ENCODE measurements around the gene HORMAD2. TPM values are rescaled to one million over a fixed set of nuclear protein-coding genes. Genes with fewer than 3 reads are reported as not detected.

The HORMAD2 gene
- total and polyA plus RNA-seq, 2 donors (not counting 1 experiment from before 2014, with no cell fraction given) = not detected

DNA sequence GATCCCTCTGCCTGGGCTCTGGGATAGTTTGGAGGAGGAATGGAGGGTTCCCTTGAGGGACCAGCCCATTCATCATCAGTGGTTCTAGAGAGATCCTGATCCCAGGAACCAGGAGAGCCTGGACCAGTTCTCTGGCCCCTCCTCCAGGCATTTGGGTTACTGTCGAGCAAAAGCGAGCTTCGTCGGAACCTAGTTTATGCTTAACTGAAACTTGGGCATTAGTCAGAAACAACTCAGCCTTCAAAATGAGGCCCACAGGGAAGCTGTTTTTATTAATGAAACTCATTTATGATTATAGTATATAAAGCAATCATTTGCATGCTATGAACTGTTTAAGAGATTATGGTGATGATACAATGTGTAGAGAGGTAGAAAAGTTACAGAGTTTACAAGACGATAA lies 104.9 kb downstream of the HORMAD2 start:
- no peak overlapping the region for H3K27ac Mint-ChIP-seq
- Histone ChIP-seq H3K9ac (ENCODE audit: low read length) (no peak overlapping the region), H3K27ac (ENCODE audit: low read length in 2 of 2) (no peak overlapping the region), H2AFZ (ENCODE audit: insufficient read depth, low read depth, low read length, poor library complexity, severe bottlenecking) (no peak overlapping the region), H3K4me1 (ENCODE audit: control insufficient read depth in 2 of 2, insufficient read depth in 2 of 2, low read length in 2 of 2) (no peaks in the 10 kb centered on the region), H3K79me2 (ENCODE audit: control insufficient read depth, insufficient read depth, low read length) (no peaks in the 10 kb centered on the region), H3K4me3 (ENCODE audit: control extremely low read depth in 1 of 5, extremely low read depth in 1 of 5, insufficient read depth in 1 of 5, low read depth in 2 of 5, low read length in 4 of 5) (no peak overlapping the region), H3K36me3 (replicated peaks in 1 of 2; ENCODE audit: control extremely low read depth in 1 of 2, control insufficient read depth in 1 of 2, extremely low read depth in 1 of 2, insufficient read depth in 2 of 2, low read length in 1 of 2) (no peaks in the 10 kb centered on the region), H3K4me2 (replicated peaks; ENCODE audit: low read depth, low read length, poor library complexity, severe bottlenecking) (no peak overlapping the region), H3K27me3 (replicated peaks in 1 of 4; ENCODE audit: control extremely low read depth in 1 of 4, control insufficient read depth in 3 of 4, insufficient read depth in 4 of 4, low read length in 3 of 4) (peaks cover 0 to 7% (median 0%) of the 10 kb centered on the region in 4 experiments), H3K9me3 (ENCODE audit: control extremely low read depth in 1 of 3, control insufficient read depth in 2 of 3, insufficient read depth in 1 of 3, low read length in 2 of 3) (no peaks in the 10 kb centered on the region), H4K20me1 (ENCODE audit: control insufficient read depth, insufficient read depth, low read length, poor library complexity, severe bottlenecking) (no peaks in the 10 kb centered on the region)
- no CpG with 5 or more reads among the region's 5 CpGs for WGBS (ENCODE audit: insufficient coverage)
- no peaks in the 10 kb centered on the region for H3K4me1 Mint-ChIP-seq
- H3K27me3 Mint-ChIP-seq = peaks cover 46% of the 10 kb centered on the region
- H3K9me3 Mint-ChIP-seq (ENCODE audit: insufficient read depth) = no peaks in the 10 kb centered on the region
- TF ChIP-seq EZH2 (IDR thresholded peaks at IDR 0.05; ENCODE audit: borderline replicate concordance, insufficient read depth, low read depth, low read length, poor library complexity, severe bottlenecking) = no peak
- TF ChIP-seq, protein P1, sequence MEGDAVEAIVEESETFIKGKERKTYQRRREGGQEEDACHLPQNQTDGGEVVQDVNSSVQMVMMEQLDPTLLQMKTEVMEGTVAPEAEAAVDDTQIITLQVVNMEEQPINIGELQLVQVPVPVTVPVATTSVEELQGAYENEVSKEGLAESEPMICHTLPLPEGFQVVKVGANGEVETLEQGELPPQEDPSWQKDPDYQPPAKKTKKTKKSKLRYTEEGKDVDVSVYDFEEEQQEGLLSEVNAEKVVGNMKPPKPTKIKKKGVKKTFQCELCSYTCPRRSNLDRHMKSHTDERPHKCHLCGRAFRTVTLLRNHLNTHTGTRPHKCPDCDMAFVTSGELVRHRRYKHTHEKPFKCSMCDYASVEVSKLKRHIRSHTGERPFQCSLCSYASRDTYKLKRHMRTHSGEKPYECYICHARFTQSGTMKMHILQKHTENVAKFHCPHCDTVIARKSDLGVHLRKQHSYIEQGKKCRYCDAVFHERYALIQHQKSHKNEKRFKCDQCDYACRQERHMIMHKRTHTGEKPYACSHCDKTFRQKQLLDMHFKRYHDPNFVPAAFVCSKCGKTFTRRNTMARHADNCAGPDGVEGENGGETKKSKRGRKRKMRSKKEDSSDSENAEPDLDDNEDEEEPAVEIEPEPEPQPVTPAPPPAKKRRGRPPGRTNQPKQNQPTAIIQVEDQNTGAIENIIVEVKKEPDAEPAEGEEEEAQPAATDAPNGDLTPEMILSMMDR (IDR thresholded peaks at IDR 0.05) = no peak
- H3K4me3 Mint-ChIP-seq = no peak overlapping the region
- DNase-seq = no peak
- ATAC-seq (ENCODE audit: low read depth) = no peak
- POLR2A ChIA-PET = no interaction called here
- CTCF ChIA-PET = interaction anchor here (0.6 to 1.0 kb wide), 2 partner anchors 19 to 93 kb away, joined by 3 to 4 read pairs; no protein-coding TSS in a partner anchor
- intact Hi-C loops (cut with micrococcal nuclease) = no loop called here

- H3K4me3 Mint-ChIP-seq = no peak overlapping the region
These were observed 105.3 kb downstream of the HORMAD2 start for GRCh38 chr22:30185549-30185948.

More at GRCh38 chr22:30185549-30185948, 105.3 kb downstream of the HORMAD2 start:
- no peak overlapping the region for H3K4me3 ChIP-seq (ENCODE audit: control extremely low read depth in 1 of 5, extremely low read depth in 1 of 5, insufficient read depth in 1 of 5, low read depth in 2 of 5, low read length in 4 of 5)
- ChIA-PET POLR2A (no interaction called here), CTCF (interaction anchor here (0.6 to 1.0 kb wide), 2 partner anchors 19 to 93 kb away, joined by 3 to 4 read pairs; no protein-coding TSS in a partner anchor)
- H3K9me3 ChIP-seq (ENCODE audit: control extremely low read depth in 1 of 3, control insufficient read depth in 2 of 3, insufficient read depth in 1 of 3, low read length in 2 of 3) = no peaks in the 10 kb centered on the region
- DNase-seq (no peak), ATAC-seq (ENCODE audit: low read depth) (no peak)
- Mint-ChIP-seq H3K4me1 (peaks cover 2% of the 10 kb centered on the region), H3K27ac (no peak overlapping the region), H3K9me3 (ENCODE audit: insufficient read depth) (no peaks in the 10 kb centered on the region), H3K27me3 (peaks cover 50% of the 10 kb centered on the region)
- H3K27ac ChIP-seq (ENCODE audit: low read length in 2 of 2) = no peak overlapping the region
- no peaks in the 10 kb centered on the region for H3K79me2 ChIP-seq (ENCODE audit: control insufficient read depth, insufficient read depth, low read length)
- no peak overlapping the region for H2AFZ ChIP-seq (ENCODE audit: insufficient read depth, low read depth, low read length, poor library complexity, severe bottlenecking)
- no peaks in the 10 kb centered on the region for H3K36me3 ChIP-seq (replicated peaks in 1 of 2; ENCODE audit: control extremely low read depth in 1 of 2, control insufficient read depth in 1 of 2, extremely low read depth in 1 of 2, insufficient read depth in 2 of 2, low read length in 1 of 2)
- H3K9ac ChIP-seq (ENCODE audit: low read length) = no peak overlapping the region
- peaks cover 0 to 7% (median 0%) of the 10 kb centered on the region in 4 experiments for H3K27me3 ChIP-seq (replicated peaks in 1 of 4; ENCODE audit: control extremely low read depth in 1 of 4, control insufficient read depth in 3 of 4, insufficient read depth in 4 of 4, low read length in 3 of 4)
- no peak overlapping the region for H3K4me2 ChIP-seq (replicated peaks; ENCODE audit: low read depth, low read length, poor library complexity, severe bottlenecking)
- no peak for TF ChIP-seq EZH2 (IDR thresholded peaks at IDR 0.05; ENCODE audit: borderline replicate concordance, insufficient read depth, low read depth, low read length, poor library complexity, severe bottlenecking)
- TF ChIP-seq, protein P1 (IDR thresholded peaks at IDR 0.05) = no peak
- no peaks in the 10 kb centered on the region for H3K4me1 ChIP-seq (ENCODE audit: control insufficient read depth in 2 of 2, insufficient read depth in 2 of 2, low read length in 2 of 2)
- intact Hi-C loops (cut with micrococcal nuclease) = no loop called here
- no peaks in the 10 kb centered on the region for H4K20me1 ChIP-seq (ENCODE audit: control insufficient read depth, insufficient read depth, low read length, poor library complexity, severe bottlenecking)

All from B cell (primary cell).